ENCODE results near the gene CACNA1C.

The CACNA1C gene

GRCh38 chr12:2495417-2496112 is 442.8 kb downstream of the CACNA1C start:
- no peak for DNase-seq

GRCh38 chr12:2498964-2499500 is 446.2 kb downstream of the CACNA1C start:
- no peak for DNase-seq

DNA sequence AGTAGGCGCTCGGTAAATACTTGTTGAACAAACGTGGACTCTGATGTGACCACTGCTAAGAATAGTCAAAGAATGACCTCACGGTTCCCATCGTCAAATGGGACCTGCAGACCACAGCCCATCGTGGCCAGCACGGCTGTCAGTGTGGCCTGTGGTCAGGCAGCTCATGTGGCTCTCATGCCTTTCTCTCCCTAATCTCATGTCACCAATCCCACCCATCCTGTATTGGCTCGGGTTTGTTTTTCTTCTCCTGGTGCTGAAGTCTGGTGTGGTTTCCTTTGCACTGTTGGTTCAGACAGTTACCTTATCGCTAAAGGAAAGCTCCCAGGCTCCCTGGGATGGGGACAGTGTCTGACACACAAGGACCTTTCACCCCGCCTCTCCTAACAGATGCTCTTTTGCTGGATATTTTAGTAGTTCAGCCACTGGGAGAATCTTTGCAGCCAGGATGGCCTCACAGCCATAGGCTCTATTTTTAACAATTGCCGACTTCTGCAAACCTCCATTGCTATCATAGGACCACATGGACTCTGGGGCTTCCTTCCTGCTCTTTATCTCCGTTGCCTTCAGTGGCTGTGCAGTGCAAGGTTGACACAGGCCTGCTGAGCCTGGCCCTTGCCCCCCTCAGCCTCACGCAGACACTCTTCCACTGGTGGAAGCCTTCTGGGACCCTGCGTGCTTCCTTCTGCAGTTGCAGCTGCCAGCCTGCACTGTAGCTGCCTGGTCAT is 448.8 kb downstream of the CACNA1C start:
- no peak for DNase-seq

- no peak for DNase-seq
Measured at GRCh38 chr12:2503036-2503435, 450.2 kb downstream of the CACNA1C start.

DNA sequence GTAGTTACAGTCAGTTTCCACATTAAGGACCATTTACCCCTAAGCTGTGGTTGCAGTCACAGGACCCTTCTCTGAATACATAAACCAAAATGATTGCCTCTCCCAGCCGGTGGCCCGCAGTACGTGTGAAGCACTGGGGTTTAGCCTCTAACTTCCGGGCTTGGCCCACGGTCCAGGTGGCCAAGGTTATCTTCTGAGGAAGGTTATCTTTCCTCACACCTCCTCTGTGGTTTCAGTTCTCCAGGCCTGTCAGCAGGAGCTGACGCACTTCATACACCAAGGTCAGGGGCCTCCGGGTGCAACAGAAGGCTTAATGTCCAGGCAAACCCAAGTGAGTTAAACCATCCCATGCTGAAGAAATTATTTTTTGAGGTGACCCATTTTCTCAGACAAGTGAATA is 451.0 kb downstream of the CACNA1C start:
- DNase-seq, result no peak

- DNase-seq, result no peak
Measured at GRCh38 chr12:2504577-2504976, 451.8 kb downstream of the CACNA1C start.

DNA sequence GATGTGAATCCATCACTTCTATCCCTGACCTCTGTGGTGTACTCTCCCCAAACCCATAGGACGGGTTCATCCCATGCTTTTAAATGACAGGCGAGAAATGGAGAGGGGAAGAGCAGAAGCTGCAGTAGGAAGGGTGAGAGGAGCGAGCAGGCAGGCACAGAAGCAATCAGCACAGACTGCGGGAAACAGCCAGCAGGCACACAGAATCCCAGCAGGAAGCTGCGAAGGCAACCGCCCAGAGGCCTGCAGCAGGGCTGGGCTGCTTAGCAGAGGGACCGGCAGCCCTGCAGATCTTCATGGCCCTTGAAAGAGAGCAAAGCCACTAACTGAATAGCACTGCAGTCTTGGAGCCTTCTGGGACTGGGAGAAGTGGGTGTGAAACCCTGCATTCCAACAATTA is 455.0 kb downstream of the CACNA1C start:
- no peak for DNase-seq

DNA sequence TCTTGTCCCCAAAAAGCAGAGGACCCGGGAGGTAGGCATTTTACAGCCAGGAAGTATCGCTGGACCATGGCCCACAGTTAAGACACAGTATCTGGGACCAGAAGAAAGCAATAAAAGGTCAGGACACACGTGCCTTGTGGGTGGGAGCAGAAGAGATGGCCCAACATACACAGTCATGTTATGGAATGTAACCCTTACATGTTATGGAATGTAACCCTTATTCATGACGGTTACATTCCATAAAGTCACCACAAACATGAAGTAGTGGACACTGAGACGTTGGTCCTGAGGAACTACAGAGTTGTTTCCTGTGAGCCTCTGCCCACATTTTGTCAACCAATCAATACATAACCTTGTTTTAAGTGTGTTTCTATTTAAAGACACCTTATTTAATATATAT is 456.4 kb downstream of the CACNA1C start:
- DNase-seq, result no peak

DNA sequence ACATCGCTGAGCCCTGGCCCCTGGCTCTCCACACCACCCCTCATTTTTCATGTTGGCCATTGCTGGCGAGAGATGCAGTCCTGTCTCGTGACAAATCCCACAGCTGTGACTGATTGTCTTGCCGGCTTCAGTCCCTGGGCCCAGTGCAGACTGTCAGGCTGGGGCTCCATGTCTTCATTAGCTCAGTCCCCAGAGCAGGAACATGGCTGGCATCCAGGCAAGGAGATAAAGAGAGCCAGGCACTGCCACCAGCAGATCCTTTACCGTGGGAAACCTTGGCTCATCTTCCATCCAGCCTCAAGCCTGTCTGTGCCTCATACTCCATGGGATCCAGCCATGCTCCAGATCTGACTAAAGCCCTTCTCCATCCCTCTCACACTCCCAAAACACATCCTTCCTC is 457.3 kb downstream of the CACNA1C start:
- DNase-seq, result no peak

DNA sequence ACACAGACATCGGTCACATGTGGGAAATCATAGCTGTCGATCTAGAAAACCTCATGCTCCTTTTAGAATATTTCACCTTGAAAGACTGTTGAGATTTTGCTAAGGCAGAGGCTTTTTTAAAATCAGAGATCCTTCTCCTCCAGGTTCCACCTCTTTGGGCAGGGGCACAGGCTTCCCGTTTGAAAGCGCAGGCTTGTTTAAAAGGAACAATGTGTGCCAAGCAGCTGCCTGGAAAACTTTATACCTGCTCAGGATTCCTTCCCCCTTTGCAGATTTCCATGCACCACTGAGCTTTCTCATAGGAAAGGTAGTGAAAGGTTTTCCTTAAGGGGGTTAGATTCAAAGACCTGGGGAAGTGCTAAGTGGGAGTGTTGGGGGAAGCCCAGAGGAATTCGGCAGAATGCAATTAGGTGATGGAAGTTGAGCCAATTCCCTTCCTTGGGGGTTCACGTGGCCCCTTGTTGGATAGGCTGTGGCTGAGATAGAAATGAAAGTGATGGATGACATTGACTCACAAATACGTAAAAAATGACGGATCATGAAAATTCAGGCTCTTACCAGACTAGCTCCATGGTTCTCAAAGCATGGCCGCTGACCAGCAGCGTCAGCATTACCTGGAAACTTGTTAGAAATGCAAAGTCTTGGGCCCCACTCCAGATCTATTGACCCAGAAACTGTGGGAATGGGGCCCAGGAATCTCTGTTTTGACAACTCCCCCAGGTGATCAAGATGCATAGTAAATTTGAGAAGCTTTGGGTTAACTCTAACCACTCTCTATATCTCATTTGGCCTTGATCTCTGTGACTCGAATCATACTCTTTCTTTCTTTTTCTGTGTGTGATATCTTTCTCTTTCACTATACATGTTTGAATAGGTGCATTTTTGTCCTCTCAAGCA is 460.6 kb downstream of the CACNA1C start:
- no peak for DNase-seq

DNA sequence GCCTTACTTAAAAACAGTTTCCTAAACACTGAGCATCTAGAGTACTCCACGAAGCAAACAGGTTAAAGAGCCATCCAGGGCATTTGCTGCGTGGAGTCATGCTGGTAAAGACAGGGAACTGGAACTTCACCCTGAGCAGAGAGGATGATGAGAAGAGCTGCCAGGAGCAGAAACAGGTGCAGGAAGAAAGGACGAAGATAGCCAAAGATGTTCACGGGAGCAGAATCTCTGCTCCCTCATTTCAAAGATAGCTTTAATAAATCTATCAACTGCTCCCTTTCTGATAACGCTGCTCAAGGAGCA is 461.2 kb downstream of the CACNA1C start:
- no peak for DNase-seq

DNA sequence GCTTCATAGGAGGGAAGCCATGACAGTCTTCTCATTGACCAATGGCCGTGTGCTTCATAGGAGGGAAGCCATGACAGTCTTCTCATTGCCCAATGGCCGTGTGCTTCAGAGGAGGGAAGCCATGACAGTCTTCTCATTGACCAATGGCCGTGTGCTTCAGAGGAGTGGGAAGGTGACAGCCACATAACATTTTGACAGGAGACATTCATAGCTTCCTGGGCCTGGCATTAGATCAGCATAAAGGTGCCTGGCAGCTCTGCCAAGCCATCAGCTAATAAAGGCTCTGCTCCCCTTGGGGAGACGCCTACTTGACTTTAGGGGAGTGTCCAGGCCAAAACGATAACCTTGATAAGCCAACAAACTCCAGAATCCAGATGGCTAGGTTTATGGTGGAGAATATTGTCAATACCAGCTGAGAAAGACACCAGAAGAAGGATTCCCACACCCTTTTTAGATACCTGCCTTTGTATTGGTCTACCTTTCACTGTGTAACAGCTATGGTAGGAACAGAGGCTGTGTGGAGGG is 468.0 kb downstream of the CACNA1C start:
- no peak for DNase-seq

- DNase-seq, result no peak
Measured at GRCh38 chr12:2523317-2523716, 470.5 kb downstream of the CACNA1C start.

GRCh38 chr12:2523844-2524243 is 471.1 kb downstream of the CACNA1C start:
- no peak for DNase-seq

GRCh38 chr12:2526371-2526770 is 473.6 kb downstream of the CACNA1C start:
- DNase-seq, result no peak

DNA sequence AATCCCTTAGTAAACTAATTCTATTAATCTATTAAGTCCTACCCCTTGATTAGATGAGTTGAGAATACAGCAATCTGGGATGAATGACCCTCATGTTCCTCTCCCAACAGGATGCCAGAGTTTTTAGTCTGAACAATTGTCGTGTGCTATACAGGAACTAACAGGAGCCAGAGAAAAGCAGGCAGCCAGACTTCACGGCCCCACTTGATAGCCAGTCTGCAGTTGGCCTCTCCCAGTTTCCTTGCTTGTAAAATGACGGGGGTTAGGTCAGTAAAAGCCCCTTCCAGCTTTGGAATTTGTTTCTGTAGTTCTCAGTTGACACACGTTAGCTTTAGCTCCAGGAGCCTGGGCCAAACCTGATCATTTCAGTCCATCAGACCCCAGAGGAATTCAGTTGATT is 475.2 kb downstream of the CACNA1C start:
- DNase-seq, result no peak

GRCh38 chr12:2529807-2530206 is 477.0 kb downstream of the CACNA1C start:
- DNase-seq, result no peak

GRCh38 chr12:2531371-2531770 is 478.6 kb downstream of the CACNA1C start:
- DNase-seq, result no peak

GRCh38 chr12:2533036-2533435 is 480.2 kb downstream of the CACNA1C start:
- no peak for DNase-seq

GRCh38 chr12:2535583-2536204 is 482.9 kb downstream of the CACNA1C start:
- DNase-seq, result no peak

- no peak for DNase-seq
Measured at GRCh38 chr12:2536724-2537123, 483.9 kb downstream of the CACNA1C start.

GRCh38 chr12:2537868-2538541 is 485.2 kb downstream of the CACNA1C start:
- no peak for DNase-seq

Data from activated gamma-delta T cell (primary cell).